ENCODE data around the gene HSPA12A.
A peak's percentile ranks its signal among the peaks of the same experiment; 100 is the strongest.

HSPA12A gene

GRCh38 chr10:116627386-116627933 lies 114.9 kb downstream of the HSPA12A start:
- H3K27me3 ChIP-seq (ENCODE audit: control insufficient read depth, insufficient read depth, low read length): peaks cover 12% of the 10 kb centered on the region
- no peaks in the 10 kb centered on the region for H3K9me3 ChIP-seq (ENCODE audit: control insufficient read depth, insufficient read depth, low read length)
- H3K36me3 ChIP-seq (ENCODE audit: control insufficient read depth, insufficient read depth, low read length): no peaks in the 10 kb centered on the region
- H3K4me1 ChIP-seq (ENCODE audit: control insufficient read depth, insufficient read depth, low read length): no peaks in the 10 kb centered on the region
- H3K9ac ChIP-seq (ENCODE audit: low read depth, low read length): no peak overlapping the region
- peak overlapping the region; percentile 60 for H3K4me3 ChIP-seq (ENCODE audit: low read depth, low read length)

DNA sequence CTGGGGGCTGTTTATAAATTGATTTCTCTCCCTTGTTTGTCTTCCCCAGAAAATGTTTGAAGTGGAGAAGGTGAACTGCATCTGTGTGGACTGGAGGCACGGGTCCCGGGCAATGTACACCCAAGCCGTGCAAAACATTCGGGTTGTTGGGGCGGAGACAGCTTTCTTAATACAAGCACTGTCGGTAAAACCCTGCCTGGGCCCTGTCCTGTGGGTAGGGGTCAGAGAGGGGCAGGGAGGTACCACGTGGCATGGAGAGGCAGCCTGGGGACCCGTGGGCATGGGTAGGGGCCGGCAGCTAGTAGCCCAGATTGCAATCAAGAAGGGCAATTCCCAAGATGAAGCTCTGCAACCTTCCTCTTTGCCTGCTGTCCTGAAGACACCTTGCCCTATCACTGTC lies 115.6 kb downstream of the HSPA12A start:
- Histone ChIP-seq H3K36me3 (ENCODE audit: control insufficient read depth, insufficient read depth, low read length) (no peaks in the 10 kb centered on the region), H3K9me3 (ENCODE audit: control insufficient read depth, insufficient read depth, low read length) (no peaks in the 10 kb centered on the region), H3K9ac (ENCODE audit: low read depth, low read length) (no peak overlapping the region), H3K27me3 (ENCODE audit: control insufficient read depth, insufficient read depth, low read length) (peaks cover 12% of the 10 kb centered on the region), H3K4me3 (ENCODE audit: low read depth, low read length) (no peak overlapping the region), H3K4me1 (ENCODE audit: control insufficient read depth, insufficient read depth, low read length) (no peaks in the 10 kb centered on the region)

- H3K27me3 ChIP-seq (ENCODE audit: control insufficient read depth, insufficient read depth, low read length): peaks cover 12% of the 10 kb centered on the region
- no peaks in the 10 kb centered on the region for H3K4me1 ChIP-seq (ENCODE audit: control insufficient read depth, insufficient read depth, low read length)
- no peak overlapping the region for H3K4me3 ChIP-seq (ENCODE audit: low read depth, low read length)
- H3K9ac ChIP-seq (ENCODE audit: low read depth, low read length): no peak overlapping the region
- H3K9me3 ChIP-seq (ENCODE audit: control insufficient read depth, insufficient read depth, low read length): no peaks in the 10 kb centered on the region
- no peaks in the 10 kb centered on the region for H3K36me3 ChIP-seq (ENCODE audit: control insufficient read depth, insufficient read depth, low read length)
These were observed 116.5 kb downstream of the HSPA12A start for GRCh38 chr10:116625845-116626244.

GRCh38 chr10:116621934-116622655 lies 120.3 kb downstream of the HSPA12A start:
- no peak overlapping the region for H3K4me3 ChIP-seq (ENCODE audit: low read depth, low read length)

GRCh38 chr10:116621476-116621875 lies 120.9 kb downstream of the HSPA12A start:
- peaks cover 7% of the 10 kb centered on the region for H3K27me3 ChIP-seq (ENCODE audit: control insufficient read depth, insufficient read depth, low read length)
- no peak overlapping the region for H3K4me3 ChIP-seq (ENCODE audit: low read depth, low read length)
- H3K36me3 ChIP-seq (ENCODE audit: control insufficient read depth, insufficient read depth, low read length): no peaks in the 10 kb centered on the region
- no peaks in the 10 kb centered on the region for H3K9me3 ChIP-seq (ENCODE audit: control insufficient read depth, insufficient read depth, low read length)
- H3K9ac ChIP-seq (ENCODE audit: low read depth, low read length): no peak overlapping the region
- H3K4me1 ChIP-seq (ENCODE audit: control insufficient read depth, insufficient read depth, low read length): no peaks in the 10 kb centered on the region

More at GRCh38 chr10:116621934-116622655, 120.3 kb downstream of the HSPA12A start:
- Histone ChIP-seq H3K4me1 (ENCODE audit: control insufficient read depth, insufficient read depth, low read length) (no peaks in the 10 kb centered on the region), H3K27me3 (ENCODE audit: control insufficient read depth, insufficient read depth, low read length) (peaks cover 11% of the 10 kb centered on the region), H3K9me3 (ENCODE audit: control insufficient read depth, insufficient read depth, low read length) (no peaks in the 10 kb centered on the region), H3K9ac (ENCODE audit: low read depth, low read length) (no peak overlapping the region), H3K36me3 (ENCODE audit: control insufficient read depth, insufficient read depth, low read length) (no peaks in the 10 kb centered on the region)

Measured in iPS-15b (cell line).